H9 (cell line): ENCODE results near the gene CCDC86. TPM values are rescaled to one million over a fixed set of nuclear protein-coding genes. Genes with fewer than 3 reads are reported as not detected.
A peak's percentile ranks its signal among the peaks of the same experiment; 100 is the strongest.

Experiments used
- DNase-seq: peaks from one replicate; pipeline ENCODE4 v3.0.0-alpha.2; 2017
- H2AFZ ChIP-seq: one replicate; pipeline ENCODE4 v1.6.1; 2013; ENCODE audit warnings: mild to moderate bottlenecking, low read length, control low read depth, moderate library complexity
- H2AK5ac ChIP-seq: 2 replicates; pipeline ENCODE4 v1.6.1; 2013; ENCODE audit warnings: low read length, control low read depth, mixed read lengths; ENCODE audit not compliant: insufficient read length
- H2BK120ac ChIP-seq: one replicate; pipeline ENCODE4 v1.6.1; 2013; ENCODE audit warnings: low read depth, mild to moderate bottlenecking, low read length, control low read depth, inconsistent platforms; ENCODE audit not compliant: poor library complexity, severe bottlenecking
- H2BK12ac ChIP-seq: 2 replicates; pipeline ENCODE4 v1.6.1; 2013; ENCODE audit warnings: low read length, control low read depth, mixed read lengths, low read depth; ENCODE audit not compliant: insufficient read length
- H2BK15ac ChIP-seq: 2 replicates; pipeline ENCODE4 v1.6.1; 2013; ENCODE audit warnings: low read depth, low read length, control low read depth
- H2BK20ac ChIP-seq: one replicate; pipeline ENCODE4 v1.6.1; 2013; ENCODE audit warnings: low read depth, mild to moderate bottlenecking, low read length, control low read depth, inconsistent platforms; ENCODE audit not compliant: poor library complexity, severe bottlenecking
- H2BK5ac ChIP-seq: 2 replicates; pipeline ENCODE4 v1.6.1; 2013; ENCODE audit warnings: low read length, control low read depth, mixed read lengths; ENCODE audit not compliant: insufficient read length
- H3K14ac ChIP-seq: 2 replicates; pipeline ENCODE4 v1.6.1; 2013; ENCODE audit warnings: low read length, control low read depth; ENCODE audit not compliant: insufficient read depth
- H3K18ac ChIP-seq: 2 replicates; pipeline ENCODE4 v1.6.1; 2013; ENCODE audit warnings: low read depth, mild to moderate bottlenecking, mixed read lengths, low read length, control low read depth; ENCODE audit not compliant: insufficient read length
- H3K23ac ChIP-seq: 2 replicates; pipeline ENCODE4 v1.6.1; 2013; ENCODE audit warnings: low read length, control low read depth, mixed read lengths, low read depth; ENCODE audit not compliant: insufficient read length
- H3K23me2 ChIP-seq: 2 replicates; pipeline ENCODE4 v1.6.1; 2013; ENCODE audit warnings: low read depth, mild to moderate bottlenecking, mixed read lengths, low read length, control low read depth; ENCODE audit not compliant: insufficient read length, poor library complexity, severe bottlenecking
- H3K27ac ChIP-seq: 2 replicates; pipeline ENCODE4 v1.5.1; 2013; ENCODE audit warnings: low read length, control low read depth, mixed read lengths, low read depth; ENCODE audit not compliant: insufficient read length
- H3K27me3 ChIP-seq: 2 replicates; pipeline ENCODE4 v1.6.1; 2013; ENCODE audit warnings: low read length, control low read depth, inconsistent platforms; ENCODE audit not compliant: insufficient read depth
- H3K4ac ChIP-seq: 2 replicates; pipeline ENCODE4 v1.6.1; 2013; ENCODE audit warnings: low read depth, mild to moderate bottlenecking, control low read depth, inconsistent platforms, low read length, moderate library complexity
- H3K4me1 ChIP-seq: 2 replicates; pipeline ENCODE4 v1.6.1; 2013; ENCODE audit warnings: low read length, control low read depth, inconsistent platforms; ENCODE audit not compliant: insufficient read depth
- H3K4me2 ChIP-seq: 2 replicates; pipeline ENCODE4 v1.6.1; 2013; ENCODE audit warnings: low read length, control low read depth, mixed read lengths; ENCODE audit not compliant: insufficient read length, insufficient read depth
- H3K56ac ChIP-seq: 2 replicates; pipeline ENCODE4 v1.6.1; 2013; ENCODE audit warnings: low read depth, mild to moderate bottlenecking, mixed read lengths, low read length, control low read depth; ENCODE audit not compliant: insufficient read length
- H3K79me1 ChIP-seq: 2 replicates; pipeline ENCODE4 v1.6.1; 2013; ENCODE audit warnings: low read depth, mild to moderate bottlenecking, moderate library complexity, low read length, control low read depth, inconsistent platforms; ENCODE audit not compliant: insufficient read depth, poor library complexity, severe bottlenecking
- H3K79me2 ChIP-seq: 2 replicates; pipeline ENCODE4 v1.6.1; 2013; ENCODE audit warnings: low read length, control low read depth, inconsistent platforms; ENCODE audit not compliant: insufficient read depth
- H3K9ac ChIP-seq: 2 replicates; pipeline ENCODE4 v1.6.1; 2013; ENCODE audit warnings: low read length, control low read depth, mixed read lengths; ENCODE audit not compliant: insufficient read length; ENCODE audit errors: extremely low read depth
- H3K9me3 ChIP-seq: one replicate; pipeline ENCODE4 v1.6.1; 2013; ENCODE audit warnings: low read depth, low read length, inconsistent platforms; ENCODE audit not compliant: control insufficient read depth
- H3T11ph ChIP-seq: one replicate; pipeline ENCODE4 v1.6.1; 2013; ENCODE audit warnings: mild to moderate bottlenecking, low read length, control low read depth, inconsistent platforms
- H4K20me1 ChIP-seq: one replicate; pipeline ENCODE4 v1.6.1; 2013; ENCODE audit not compliant: control insufficient read depth, insufficient read length, insufficient read depth
- H4K5ac ChIP-seq: 2 replicates; pipeline ENCODE4 v1.6.1; 2013; ENCODE audit warnings: low read depth, mild to moderate bottlenecking, mixed read lengths, low read length, control low read depth; ENCODE audit not compliant: insufficient read length
- H4K8ac ChIP-seq: replicated peaks from 2 replicates; pipeline ENCODE4 v1.6.1; 2013; ENCODE audit warnings: low read length, control low read depth, mixed read lengths, low read depth; ENCODE audit not compliant: insufficient read length
- H4K91ac ChIP-seq: 2 replicates; pipeline ENCODE4 v1.6.1; 2013; ENCODE audit warnings: low read depth, mild to moderate bottlenecking, moderate library complexity, mixed read lengths, low read length, control low read depth; ENCODE audit not compliant: insufficient read length
- H3K27ac Mint-ChIP-seq, 3 experiments: 2 replicates in 2 of 3; 3 replicates in 1 of 3; pipeline ENCODE4 v1.8.0; 2020 to 2021; ENCODE audit warnings: mixed read lengths in 3 of 3, mild to moderate bottlenecking in 1 of 3, moderate library complexity in 1 of 3
- H3K27me3 Mint-ChIP-seq: 2 replicates; pipeline ENCODE4 v1.8.0; 2021; ENCODE audit warnings: low read depth, mild to moderate bottlenecking, moderate library complexity, mixed read lengths
- H3K36me3 Mint-ChIP-seq, 3 experiments: 2 replicates in 2 of 3; 3 replicates in 1 of 3; pipeline ENCODE4 v1.8.0; 2020 to 2021; ENCODE audit warnings: low read depth in 3 of 3, mixed read lengths in 3 of 3; ENCODE audit not compliant: insufficient read depth in 1 of 3
- H3K4me1 Mint-ChIP-seq, 2 experiments: 2 replicates each; pipeline ENCODE4 v1.8.0; 2020; ENCODE audit warnings: mixed read lengths in 2 of 2
- H3K4me3 Mint-ChIP-seq, 2 experiments: 2 replicates in 1 of 2; 3 replicates in 1 of 2; pipeline ENCODE4 v1.8.0; 2020 to 2021; ENCODE audit warnings: mild to moderate bottlenecking in 2 of 2, mixed read lengths in 2 of 2, moderate library complexity in 1 of 2
- H3K9me3 Mint-ChIP-seq, 2 experiments: 2 replicates in 1 of 2; 3 replicates in 1 of 2; pipeline ENCODE4 v1.8.0; 2020; ENCODE audit warnings: mild to moderate bottlenecking in 2 of 2, mixed read lengths in 2 of 2, moderate library complexity in 1 of 2
- CTCF ChIP-seq: fragments of 200-600 bp; sonication (generic); conservative IDR thresholded peaks from 3 replicates; pipeline ENCODE4 v1.8.0; 2021; ENCODE audit warnings: antibody characterized with exemption, mild to moderate bottlenecking
- WGBS: extraction: QIAGEN DNeasy Blood & Tissue Kit; methylation state at CpG from one replicate; pipeline ENCODE4 v1.1.7; 2013; ENCODE audit warnings: missing lambda C conversion rate, low lambda C conversion rate, mixed read lengths; ENCODE audit not compliant: insufficient read length; ENCODE audit errors: extremely low coverage; 5-methylcytosine and 5-hydroxymethylcytosine counted together
- total RNA-seq: library from RNA; stranded (reverse); gene quantifications from 2 replicates; pipeline ENCODE4 v1.2.1, GENCODE V29; 2021

The CCDC86 gene
- total RNA-seq, 1 experiment from 2014 or later = 82.3 TPM

- no peak overlapping the region for H2AK5ac ChIP-seq
- H3K36me3 Mint-ChIP-seq = peaks cover 10 to 21% (median 19%) of the 10 kb centered on the region in 3 experiments
Measured at GRCh38 chr11:60854847-60855725, 13.2 kb downstream of the CCDC86 start.

More at GRCh38 chr11:60854847-60855725, 13.2 kb downstream of the CCDC86 start:
- H3T11ph ChIP-seq = no peak overlapping the region
- H3K4ac ChIP-seq = no peak overlapping the region
- no peaks in the 10 kb centered on the region for H3K9me3 ChIP-seq
- Mint-ChIP-seq H3K27me3 (peaks cover 2% of the 10 kb centered on the region; the same call in 1 of the 2 replicates), H3K27ac (peak overlapping the region in 1 of 3 experiments; percentile 11; a peak in 1 of 7 replicates), H3K9me3 (no peaks in the 10 kb centered on the region), H3K4me3 (no peak overlapping the region; a peak in 1 of 5 replicates), H3K4me1 (no peaks in the 10 kb centered on the region)
- H2BK15ac ChIP-seq = no peak overlapping the region
- no peak overlapping the region for H2BK12ac ChIP-seq
- no peak overlapping the region for H3K9ac ChIP-seq
- H3K79me2 ChIP-seq = no peaks in the 10 kb centered on the region
- H4K5ac ChIP-seq = no peak overlapping the region
- no peaks in the 10 kb centered on the region for H3K23me2 ChIP-seq
- TF ChIP-seq CTCF = no peak
- no peak overlapping the region for H3K4me2 ChIP-seq
- no peak overlapping the region for H2BK20ac ChIP-seq
- H3K23ac ChIP-seq = no peak overlapping the region
- H3K56ac ChIP-seq = no peak overlapping the region
- H3K14ac ChIP-seq = no peak overlapping the region
- H3K27me3 ChIP-seq = no peaks in the 10 kb centered on the region
- no peak overlapping the region for H2BK120ac ChIP-seq
- no CpG with 5 or more reads among the region's 8 CpGs for WGBS
- H3K79me1 ChIP-seq = no peaks in the 10 kb centered on the region
- H3K4me1 ChIP-seq = no peaks in the 10 kb centered on the region; the same call in 1 of the 2 replicates
- H2AFZ ChIP-seq = no peak overlapping the region
- H3K27ac ChIP-seq = no peak overlapping the region
- no peak overlapping the region for H3K18ac ChIP-seq
- no peak overlapping the region for H4K8ac ChIP-seq
- no peak overlapping the region for H4K91ac ChIP-seq
- H2BK5ac ChIP-seq = no peak overlapping the region
- no peak for DNase-seq
- no peaks in the 10 kb centered on the region for H4K20me1 ChIP-seq
